Calu3 (cell line): ENCODE results near the gene ERVH48-1. TPM values are rescaled to one million over a fixed set of nuclear protein-coding genes. Genes with fewer than 3 reads are reported as not detected.
"Not testable (repeated sequence)": the region's sequence is repeated elsewhere in the genome, so short reads cannot be mapped to it uniquely, and the experiment has no call there.

Source experiments
- BruUV-seq: library from RNA; stranded (reverse); fragments of 400-500 nt; replicated peaks from 2 replicates; lab custom pipeline; 2021; lab: Mats Ljungman, UMichigan
- CTCF ChIA-PET: fragments of 300-600 bp; sonication (Branson Sonifier 250); formaldehyde crosslinking; loops from one replicate; lab custom pipeline; 2022; ENCODE audit warnings: antibody characterized with exemption; lab: Charles Lee
- DNase-seq: peaks from one replicate; pipeline ENCODE4 v3.0.0; 2022
- H3K27ac Mint-ChIP-seq: one replicate; pipeline ENCODE4 v1.8.0; 2022; ENCODE audit warnings: mixed read lengths; ENCODE audit not compliant: unreplicated experiment
- H3K27me3 Mint-ChIP-seq: one replicate; pipeline ENCODE4 v1.8.0; 2022; ENCODE audit warnings: mixed read lengths; ENCODE audit not compliant: unreplicated experiment
- H3K36me3 Mint-ChIP-seq: one replicate; pipeline ENCODE4 v1.8.0; 2022; ENCODE audit warnings: mild to moderate bottlenecking, moderate library complexity, mixed read lengths; ENCODE audit not compliant: insufficient read depth, unreplicated experiment
- H3K4me1 Mint-ChIP-seq: one replicate; pipeline ENCODE4 v1.8.0; 2022; ENCODE audit warnings: mild to moderate bottlenecking, low read depth, mixed read lengths; ENCODE audit not compliant: unreplicated experiment
- H3K4me3 Mint-ChIP-seq: one replicate; pipeline ENCODE4 v1.8.0; 2022; ENCODE audit warnings: mild to moderate bottlenecking, low read depth, moderate library complexity, mixed read lengths; ENCODE audit not compliant: unreplicated experiment
- H3K9me3 Mint-ChIP-seq: one replicate; pipeline ENCODE4 v1.8.0; 2022; ENCODE audit warnings: low read depth, mixed read lengths; ENCODE audit not compliant: unreplicated experiment
- intact Hi-C: fragments of 100-400 bp; cut with micrococcal nuclease; formaldehyde crosslinking; loops from one replicate; pipeline ENCODE4 v1.10.0; 2022; ENCODE audit not compliant: unreplicated experiment
- total RNA-seq: library from RNA; stranded (reverse); gene quantifications from 2 replicates; pipeline ENCODE4 v1.2.3, GENCODE V29; 2022
- TF ChIP-seq, protein P1 (sequence below): fragments of 200-600 bp; IDR thresholded peaks from one replicate; pipeline ENCODE4 v1.8.0; 2022; ENCODE audit warnings: antibody characterized with exemption; ENCODE audit not compliant: unreplicated experiment

ERVH48-1 gene
- total RNA-seq, 1 experiment from 2014 or later: not detected

DNA sequence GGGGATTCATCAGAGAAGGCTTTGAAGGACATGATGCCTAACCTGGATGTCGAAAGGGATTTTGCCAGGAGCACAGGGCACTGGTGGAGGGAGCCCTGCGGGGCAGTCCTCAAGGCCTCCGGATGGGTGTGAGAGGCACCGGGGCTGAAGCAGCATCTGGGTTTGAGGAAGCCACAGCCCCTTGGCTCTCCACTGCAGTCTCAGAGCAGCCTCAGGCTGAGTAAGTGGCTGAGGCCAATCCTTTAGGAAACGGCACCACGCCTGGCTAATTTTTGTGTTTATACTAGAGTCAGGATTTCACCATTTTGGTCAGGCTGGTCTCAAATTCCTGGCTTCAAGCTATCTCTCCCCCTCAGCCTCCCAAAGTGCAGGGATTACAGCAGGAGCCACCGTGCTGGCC, 12.0 kb downstream of the ERVH48-1 start:
- H3K27me3 Mint-ChIP-seq: no peaks in the 10 kb centered on the region
- BruUV-seq: no TSS peak
- H3K4me3 Mint-ChIP-seq: no peak overlapping the region
- DNase-seq: no peak
- no peak overlapping the region for H3K27ac Mint-ChIP-seq
- no peaks in the 10 kb centered on the region for H3K4me1 Mint-ChIP-seq
- CTCF ChIA-PET: no interaction called here
- intact Hi-C loops: no loop called here
- peaks cover 20% of the 10 kb centered on the region for H3K36me3 Mint-ChIP-seq
- H3K9me3 Mint-ChIP-seq: no peaks in the 10 kb centered on the region
- TF ChIP-seq, protein P1, sequence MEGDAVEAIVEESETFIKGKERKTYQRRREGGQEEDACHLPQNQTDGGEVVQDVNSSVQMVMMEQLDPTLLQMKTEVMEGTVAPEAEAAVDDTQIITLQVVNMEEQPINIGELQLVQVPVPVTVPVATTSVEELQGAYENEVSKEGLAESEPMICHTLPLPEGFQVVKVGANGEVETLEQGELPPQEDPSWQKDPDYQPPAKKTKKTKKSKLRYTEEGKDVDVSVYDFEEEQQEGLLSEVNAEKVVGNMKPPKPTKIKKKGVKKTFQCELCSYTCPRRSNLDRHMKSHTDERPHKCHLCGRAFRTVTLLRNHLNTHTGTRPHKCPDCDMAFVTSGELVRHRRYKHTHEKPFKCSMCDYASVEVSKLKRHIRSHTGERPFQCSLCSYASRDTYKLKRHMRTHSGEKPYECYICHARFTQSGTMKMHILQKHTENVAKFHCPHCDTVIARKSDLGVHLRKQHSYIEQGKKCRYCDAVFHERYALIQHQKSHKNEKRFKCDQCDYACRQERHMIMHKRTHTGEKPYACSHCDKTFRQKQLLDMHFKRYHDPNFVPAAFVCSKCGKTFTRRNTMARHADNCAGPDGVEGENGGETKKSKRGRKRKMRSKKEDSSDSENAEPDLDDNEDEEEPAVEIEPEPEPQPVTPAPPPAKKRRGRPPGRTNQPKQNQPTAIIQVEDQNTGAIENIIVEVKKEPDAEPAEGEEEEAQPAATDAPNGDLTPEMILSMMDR: no peak

DNA sequence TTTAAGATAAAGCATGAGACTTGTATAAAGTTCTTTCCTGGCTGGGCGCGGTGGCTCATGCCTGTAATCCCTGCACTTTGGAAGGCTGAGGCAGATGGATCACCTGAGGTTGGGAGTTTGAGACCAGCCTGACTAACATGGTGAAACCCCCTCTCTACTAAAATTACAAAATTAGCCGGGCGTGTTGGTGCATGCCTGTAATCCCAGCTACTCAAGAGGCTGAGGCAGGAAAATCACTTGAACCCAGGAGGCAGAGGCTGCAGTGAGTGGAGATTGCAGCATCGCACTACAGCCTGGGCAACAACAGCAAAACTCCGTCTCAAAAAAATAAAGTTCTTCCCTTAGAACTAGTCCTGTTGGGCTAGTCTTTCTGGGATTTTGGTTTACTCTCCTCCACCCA, 13.5 kb downstream of the ERVH48-1 start:
- H3K36me3 Mint-ChIP-seq: peaks cover 27% of the 10 kb centered on the region
- H3K4me3 Mint-ChIP-seq, intact Hi-C loops, H3K27me3 Mint-ChIP-seq, CTCF ChIA-PET, H3K27ac Mint-ChIP-seq, DNase-seq, BruUV-seq, H3K4me1 Mint-ChIP-seq, H3K9me3 Mint-ChIP-seq: not testable (repeated sequence)

DNA sequence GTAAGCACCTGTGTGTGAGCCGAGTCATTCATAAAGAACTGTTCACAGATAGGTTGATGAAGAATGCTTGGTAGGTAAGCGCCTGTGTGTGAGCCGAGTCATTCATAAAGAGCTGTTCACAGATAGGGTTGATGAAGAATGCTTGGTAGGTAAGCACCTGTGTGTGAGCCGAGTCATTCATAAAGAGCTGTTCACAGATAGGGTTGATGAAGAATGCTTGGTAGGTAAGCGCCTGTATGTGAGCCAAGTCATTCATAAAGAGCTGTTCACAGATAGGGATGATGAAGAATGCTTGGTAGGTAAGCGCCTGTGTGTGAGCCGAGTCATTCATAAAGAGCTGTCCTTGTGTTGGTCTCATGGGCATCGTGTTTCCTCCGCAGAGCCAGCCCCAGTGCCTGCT, 16.9 kb downstream of the ERVH48-1 start:
- CTCF ChIA-PET, BruUV-seq, DNase-seq, H3K4me3 Mint-ChIP-seq, H3K27me3 Mint-ChIP-seq, H3K9me3 Mint-ChIP-seq, H3K4me1 Mint-ChIP-seq, H3K27ac Mint-ChIP-seq: not testable (repeated sequence)
- intact Hi-C loops: loop anchor here (5.0 kb wide), 1 partner anchor 49 kb away; no protein-coding TSS in a partner anchor
- H3K36me3 Mint-ChIP-seq: peaks cover 26% of the 10 kb centered on the region

DNA sequence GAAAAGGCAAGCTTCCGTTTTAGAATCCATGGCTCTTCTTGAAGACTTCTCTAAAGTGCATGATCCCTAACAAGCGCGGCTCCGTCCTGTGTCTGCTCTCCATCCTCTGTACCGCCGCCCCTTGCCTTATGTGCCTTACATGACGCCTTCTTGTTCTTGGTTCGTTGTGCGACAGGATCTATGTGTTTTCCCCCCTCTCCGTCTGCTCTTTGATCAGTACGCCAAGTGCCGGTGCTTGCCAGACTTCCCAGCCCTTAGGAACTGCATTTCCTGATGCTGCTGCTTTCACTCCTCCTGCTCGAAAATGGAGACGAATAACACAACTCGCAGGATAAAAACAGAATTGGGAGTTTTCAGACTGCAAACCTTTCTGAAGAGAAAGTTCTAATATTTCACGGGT, 19.2 kb downstream of the ERVH48-1 start:
- CTCF ChIA-PET: no interaction called here
- Mint-ChIP-seq H3K36me3 (peaks cover 22% of the 10 kb centered on the region), H3K9me3 (no peaks in the 10 kb centered on the region), H3K27ac (no peak overlapping the region), H3K27me3 (no peaks in the 10 kb centered on the region), H3K4me3 (no peak overlapping the region), H3K4me1 (no peaks in the 10 kb centered on the region)
- intact Hi-C loops: loop anchor here (5.0 kb wide), 1 partner anchor 51 kb away; no protein-coding TSS in a partner anchor
- BruUV-seq: no TSS peak
- no peak for DNase-seq
- TF ChIP-seq, protein P1: no peak

DNA sequence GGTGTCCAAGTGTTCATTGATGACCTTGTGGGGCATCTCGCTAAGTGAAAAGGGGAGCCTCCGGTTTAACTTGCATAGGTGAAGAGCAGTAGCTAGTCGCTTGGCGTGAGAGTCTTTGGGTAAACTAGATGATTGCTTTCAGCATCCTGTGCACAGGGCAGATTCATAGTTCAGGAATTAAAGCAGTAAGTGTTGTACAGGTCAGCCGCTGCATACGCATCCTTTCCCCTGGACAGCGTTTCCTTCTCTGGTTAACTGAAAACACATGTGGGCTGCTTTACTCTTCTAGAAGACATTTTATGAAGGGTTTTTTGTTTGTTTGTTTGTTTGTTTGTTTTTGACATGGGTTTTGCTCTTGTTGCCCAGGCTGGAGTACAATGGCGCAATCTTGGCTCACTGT, 20.2 kb downstream of the ERVH48-1 start:
- H3K27me3 Mint-ChIP-seq: no peaks in the 10 kb centered on the region
- intact Hi-C loops: loop anchor here (5.0 kb wide), 1 partner anchor 52 kb away; no protein-coding TSS in a partner anchor
- H3K4me1 Mint-ChIP-seq: no peaks in the 10 kb centered on the region
- BruUV-seq: no TSS peak
- H3K4me3 Mint-ChIP-seq: no peak overlapping the region
- TF ChIP-seq, protein P1: no peak
- H3K36me3 Mint-ChIP-seq: peaks cover 19% of the 10 kb centered on the region
- H3K27ac Mint-ChIP-seq: no peak overlapping the region
- CTCF ChIA-PET: no interaction called here
- no peaks in the 10 kb centered on the region for H3K9me3 Mint-ChIP-seq
- DNase-seq: no peak
